GM18519 (cell line): Measurements from ENCODE around the gene NAGLU.

Source experiments
- ATAC-seq: cut with Tn5 transposase; IDR thresholded peaks from one replicate; pipeline ENCODE4 v1.9.1; 2021; ENCODE audit warnings: mild to moderate bottlenecking, moderate library complexity; ENCODE audit not compliant: unreplicated experiment, low FRiP score

The NAGLU gene

DNA sequence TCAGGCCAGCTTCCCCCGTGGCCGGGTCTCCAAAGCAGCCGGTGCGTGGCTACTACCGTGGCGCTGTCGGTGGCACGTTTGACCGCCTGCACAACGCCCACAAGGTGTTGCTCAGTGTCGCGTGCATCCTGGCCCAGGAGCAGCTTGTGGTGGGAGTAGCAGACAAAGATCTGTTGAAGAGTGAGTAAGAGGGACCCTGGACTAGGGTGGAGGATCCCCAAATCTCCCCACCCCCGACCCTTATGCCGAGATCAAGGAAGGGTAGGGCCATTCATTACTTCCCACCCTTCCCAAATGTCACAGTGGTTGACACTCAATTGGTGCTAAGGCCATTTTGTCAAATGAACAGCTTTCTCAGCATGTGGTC, 27.1 kb downstream of the NAGLU start:
- ATAC-seq = no peak

DNA sequence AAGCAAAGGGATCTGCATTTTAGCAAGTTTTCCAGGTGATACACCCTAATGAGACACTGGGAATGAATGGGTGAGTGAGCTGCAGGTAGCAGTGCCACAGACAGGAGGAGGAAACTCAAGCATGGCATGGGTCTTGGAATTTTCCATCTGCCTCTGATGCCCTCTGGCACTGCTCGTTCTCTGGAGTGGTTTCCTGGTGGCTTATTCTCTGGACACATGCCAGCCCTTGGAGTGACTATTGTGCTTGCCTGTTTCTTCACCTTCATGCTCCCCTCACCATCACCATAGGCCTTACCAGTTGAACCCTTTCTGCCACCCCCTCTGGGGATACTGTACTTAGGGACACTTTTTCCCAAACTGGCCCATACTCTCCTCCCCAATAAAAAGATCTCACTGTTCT, 27.5 kb downstream of the NAGLU start:
- ATAC-seq = no peak

DNA sequence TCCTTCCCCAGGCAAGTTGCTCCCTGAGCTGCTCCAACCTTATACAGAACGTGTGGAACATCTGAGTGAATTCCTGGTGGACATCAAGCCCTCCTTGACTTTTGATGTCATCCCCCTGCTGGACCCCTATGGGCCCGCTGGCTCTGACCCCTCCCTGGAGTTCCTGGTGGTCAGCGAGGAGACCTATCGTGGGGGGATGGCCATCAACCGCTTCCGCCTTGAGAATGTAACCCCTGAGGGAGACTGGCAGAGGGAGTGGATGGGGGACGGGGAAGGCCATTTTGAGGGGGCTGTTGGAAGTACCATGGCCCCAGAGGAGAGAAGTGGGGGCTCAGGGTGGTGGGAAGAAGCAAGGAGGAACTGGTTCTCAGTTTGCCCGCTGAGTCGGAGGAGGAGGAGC, 27.9 kb downstream of the NAGLU start:
- ATAC-seq = no peak

- ATAC-seq = no peak
Measured at GRCh38 chr17:42564815-42565522, 28.9 kb downstream of the NAGLU start.

DNA sequence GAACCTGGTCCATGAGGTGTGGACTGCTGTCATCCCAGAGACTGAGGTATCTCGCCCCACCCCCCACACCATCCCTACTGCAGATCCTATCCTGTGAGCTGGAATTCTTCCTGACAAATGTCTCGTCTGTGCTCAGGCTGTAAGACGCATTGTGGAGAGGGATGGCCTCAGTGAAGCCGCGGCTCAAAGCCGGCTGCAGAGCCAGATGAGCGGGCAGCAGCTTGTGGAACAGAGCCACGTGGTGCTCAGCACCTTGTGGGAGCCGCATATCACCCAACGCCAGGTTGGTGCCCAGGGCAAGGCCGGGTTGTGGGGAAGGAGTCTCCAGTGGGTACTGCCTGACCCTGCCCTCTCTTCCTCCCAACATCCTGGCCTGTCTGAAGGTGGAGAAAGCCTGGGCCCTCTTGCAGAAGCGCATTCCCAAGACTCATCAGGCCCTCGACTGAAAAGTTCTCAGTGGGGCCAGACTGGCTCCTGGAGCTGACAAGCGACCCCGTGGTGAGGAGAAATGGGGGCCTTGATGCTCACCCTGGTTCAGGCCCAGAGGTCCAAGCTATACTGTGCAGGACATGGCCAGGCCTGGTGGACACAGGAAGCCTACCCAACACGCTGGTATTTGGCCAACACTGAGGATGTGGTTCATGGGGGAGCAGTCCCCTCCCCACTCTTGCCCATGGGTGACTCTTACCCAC, 29.6 kb downstream of the NAGLU start:
- ATAC-seq = no peak

GRCh38 chr17:42566215-42566882, 30.3 kb downstream of the NAGLU start:
- no peak for ATAC-seq

DNA sequence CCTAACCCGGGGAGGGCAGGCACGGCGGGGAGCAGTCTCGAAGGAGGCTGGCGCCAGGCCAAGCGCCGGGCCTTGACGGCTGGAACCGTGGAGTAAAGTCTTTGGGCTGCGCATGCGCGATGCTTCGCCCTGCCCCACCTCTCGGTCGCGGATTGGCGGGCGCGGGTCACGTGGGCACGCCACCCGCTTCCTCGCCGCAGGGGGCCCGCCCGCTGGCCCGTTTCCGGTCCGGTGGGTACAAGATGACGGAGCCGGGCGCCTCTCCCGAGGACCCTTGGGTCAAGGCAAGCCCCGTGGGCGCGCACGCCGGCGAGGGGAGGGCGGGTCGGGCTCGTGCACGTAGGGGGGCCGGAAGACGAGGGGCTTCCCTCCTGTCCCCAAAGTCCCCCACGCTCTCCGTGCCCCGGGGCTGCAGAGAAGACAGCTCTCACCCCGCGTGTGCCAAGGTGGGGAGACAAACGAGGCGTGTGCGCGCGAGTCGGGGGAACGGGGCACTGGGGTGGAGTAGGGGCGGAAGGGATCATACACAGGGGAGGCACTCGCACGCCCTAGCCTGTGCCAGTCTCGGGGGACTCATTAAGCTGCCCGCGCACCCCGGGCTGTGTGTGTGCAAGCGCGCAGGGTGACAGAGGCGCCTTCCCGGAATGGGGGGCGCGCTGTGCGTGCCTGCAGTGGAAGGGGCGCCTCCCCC, 31.0 kb downstream of the NAGLU start, which contains the start of gene MLX:
Gene MLX (plus strand): TSS at position 218 of the 691 bp plus-strand sequence. CDS start 25 bp downstream, at position 243.
- no peak for ATAC-seq

GRCh38 chr17:42568341-42569111, 32.5 kb downstream of the NAGLU start:
- ATAC-seq = no peak

DNA sequence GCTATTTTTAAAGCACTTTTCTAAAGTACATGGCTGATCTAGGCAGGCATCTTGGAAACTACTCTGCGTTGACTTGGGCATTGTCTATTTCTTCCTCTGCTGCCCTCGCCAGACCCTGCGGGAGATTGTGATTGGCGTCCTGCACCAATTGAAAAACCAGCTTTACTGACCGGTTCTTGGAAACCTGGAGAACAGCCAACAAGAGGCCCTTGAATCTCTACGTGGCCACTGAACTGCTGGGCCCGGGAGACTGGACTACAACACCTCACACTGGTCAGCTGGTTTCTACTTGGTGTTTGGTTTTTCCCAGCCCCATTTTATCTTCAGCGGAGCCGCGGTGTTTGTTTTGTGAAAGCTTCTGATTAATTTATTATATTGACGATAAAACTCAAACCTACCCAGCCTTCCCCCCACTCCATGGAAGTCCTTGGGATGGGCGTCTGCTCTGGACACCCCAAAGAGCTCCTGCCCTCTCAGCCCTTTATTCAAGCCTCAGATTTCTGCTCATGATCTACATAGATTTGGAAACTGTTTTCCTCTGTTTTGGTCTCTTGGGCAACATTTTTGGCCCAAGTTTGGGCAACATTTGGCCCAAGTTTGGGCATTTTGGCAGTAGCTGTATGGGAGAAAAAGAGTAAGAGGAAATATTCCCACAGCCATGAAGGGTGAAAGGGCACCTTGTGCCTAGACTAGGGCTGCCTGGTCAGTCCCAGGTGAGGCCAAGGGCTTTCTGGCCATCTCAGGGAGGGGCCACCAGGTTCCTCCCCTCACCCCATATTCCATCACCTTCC, 35.6 kb downstream of the NAGLU start:
- ATAC-seq = no peak

- no peak for ATAC-seq
Measured at GRCh38 chr17:42573095-42573494, 37.1 kb downstream of the NAGLU start.

DNA sequence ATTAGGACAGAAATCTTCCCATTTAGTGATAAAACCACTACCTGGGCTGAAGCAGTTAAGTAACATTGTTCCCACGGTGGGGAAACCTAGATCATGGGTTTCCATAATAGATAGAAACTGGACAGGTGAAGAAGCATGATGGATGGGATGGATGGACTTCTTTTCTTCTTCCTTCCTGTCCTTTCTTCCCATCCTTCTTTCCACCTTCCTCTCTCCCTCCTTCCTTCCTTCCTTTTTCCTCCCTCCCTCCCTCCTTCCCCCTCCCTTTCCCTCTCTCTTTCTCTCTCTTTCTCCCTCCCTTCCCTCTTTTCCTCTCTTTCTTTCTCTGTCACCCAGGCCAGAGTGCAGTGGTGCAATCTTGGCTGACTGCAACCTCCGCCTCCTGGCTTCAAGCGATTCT, 38.4 kb downstream of the NAGLU start:
- no peak for ATAC-seq

- ATAC-seq = no peak
Measured at GRCh38 chr17:42577140-42577531, 41.1 kb downstream of the NAGLU start.

DNA sequence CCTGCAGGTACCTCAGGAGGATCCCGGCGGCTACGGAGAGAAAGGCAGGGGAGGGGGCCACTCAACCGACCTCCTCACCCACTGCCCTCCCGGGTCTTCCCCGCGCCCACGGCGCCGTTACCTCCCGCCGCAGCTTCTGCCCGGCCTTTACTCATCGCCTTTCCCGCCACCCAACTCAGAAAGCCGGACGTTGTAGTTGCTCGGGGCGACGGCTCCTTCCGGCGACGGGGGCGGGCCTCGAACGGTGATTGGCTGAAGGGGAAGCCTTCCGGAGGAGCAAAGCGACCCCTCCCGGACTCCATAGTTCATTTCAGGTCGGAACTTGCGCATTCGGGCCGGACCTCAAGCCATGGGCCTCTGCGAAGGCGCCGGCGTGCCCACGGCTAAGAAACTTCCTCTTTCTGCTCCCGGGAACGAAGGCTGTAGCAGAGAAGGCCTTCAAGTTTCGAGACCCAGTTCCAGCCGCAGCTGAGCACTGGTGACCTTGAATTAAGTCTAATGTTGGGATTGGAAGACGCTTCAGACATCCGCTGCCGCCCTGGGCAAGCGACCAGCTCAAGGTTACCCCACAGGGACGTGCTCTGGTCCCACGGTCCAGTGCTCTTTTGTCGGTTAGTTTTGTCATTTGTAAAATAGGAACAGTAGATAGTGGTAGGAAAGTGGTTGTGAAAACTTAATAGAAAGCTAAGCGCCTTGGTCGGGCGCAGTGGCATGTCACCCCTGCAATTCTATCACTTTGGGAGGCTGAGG, 41.7 kb downstream of the NAGLU start, which contains the start of gene PSMC3IP:
Gene PSMC3IP (minus strand): TSS at position 198 of the 750 bp plus-strand sequence. CDS start 43 bp downstream, at position 155.
- peak; percentile 49 for ATAC-seq

DNA sequence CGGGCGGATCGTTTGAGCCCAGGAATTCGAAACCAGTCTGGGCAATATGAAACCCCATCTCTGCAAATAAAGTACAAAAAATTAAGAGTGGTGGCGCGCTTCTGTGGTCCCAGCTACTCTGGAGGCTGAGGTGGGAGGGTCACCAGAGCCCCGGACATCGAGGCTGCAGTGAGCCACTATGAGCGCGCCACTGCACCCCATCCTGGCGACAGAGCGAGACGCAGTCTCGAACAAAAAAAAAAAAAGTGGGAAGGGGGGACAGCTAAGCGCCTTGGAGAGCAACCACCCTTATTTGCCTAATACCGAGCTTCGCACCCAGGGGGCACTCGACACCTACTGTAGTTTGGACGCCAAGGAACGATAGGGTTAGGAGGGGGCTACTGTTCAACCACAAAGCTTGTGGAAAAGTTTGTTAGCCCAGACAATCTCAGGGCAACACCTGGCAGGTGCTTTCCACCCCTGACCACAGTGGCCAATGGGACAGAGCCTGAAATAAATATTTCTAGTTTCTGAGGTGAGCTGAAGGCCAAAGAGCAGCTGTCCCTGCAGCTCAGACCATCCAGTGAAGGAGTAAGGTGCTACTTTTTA, 42.3 kb downstream of the NAGLU start:
- ATAC-seq = no peak

- no peak for ATAC-seq
Measured at GRCh38 chr17:42579794-42580551, 43.9 kb downstream of the NAGLU start.

- no peak for ATAC-seq
Measured at GRCh38 chr17:42581744-42582270, 45.8 kb downstream of the NAGLU start.

GRCh38 chr17:42584880-42585279, 48.8 kb downstream of the NAGLU start:
- ATAC-seq = no peak
